CD4-positive, alpha-beta T cell (primary cell): ENCODE measurements around the gene NCKAP1. TPM values are rescaled to one million over a fixed set of nuclear protein-coding genes. Genes with fewer than 3 reads are reported as not detected.

Source experiments
- ATAC-seq: fragments of 200-7000 bp; cut with Tn5 transposase; one replicate; pipeline ENCODE4 v1.10.0; 2022; ENCODE audit warnings: mild to moderate bottlenecking; ENCODE audit not compliant: poor library complexity
- CTCF ChIA-PET: fragments of 350-600 bp; sonication (Branson Sonifier 250); formaldehyde crosslinking; loops from one replicate; lab custom pipeline; 2021; ENCODE audit warnings: antibody characterized with exemption, inconsistent platforms; lab: Charles Lee
- POLR2A ChIA-PET: fragments of 350-600 bp; sonication (Branson Sonifier 250); formaldehyde crosslinking; loops from one replicate; lab custom pipeline; 2021; ENCODE audit warnings: antibody characterized with exemption, inconsistent platforms; lab: Charles Lee
- DNase-seq, 14 experiments: peaks; one replicate each; pipeline ENCODE4 v3.0.0-alpha.2; 2013 to 2020; ENCODE audit warnings: mixed read lengths in 2 of 14
- H3K27ac ChIP-seq, 2 donors: one replicate each; pipeline versions ENCODE4 v1.5.1 to v1.7.0; 2013; ENCODE audit warnings: low read length in 2 of 2, low read depth in 1 of 2, mild to moderate bottlenecking in 1 of 2
- H3K27me3 ChIP-seq, 2 experiments: 1 replicate in 1 of 2; 2 replicates in 1 of 2; pipeline versions ENCODE4 v1.6.1 to v1.7.0; 2013; ENCODE audit warnings: low read length in 2 of 2, control low read depth in 1 of 2, mild to moderate bottlenecking in 1 of 2, moderate library complexity in 1 of 2; ENCODE audit not compliant: insufficient read depth in 2 of 2, control insufficient read depth in 1 of 2
- H3K36me3 ChIP-seq: one replicate; pipeline ENCODE4 v1.6.1; 2013; ENCODE audit warnings: low read length, control low read depth; ENCODE audit not compliant: insufficient read depth
- H3K4me1 ChIP-seq: one replicate; pipeline ENCODE4 v1.6.1; 2013; ENCODE audit warnings: low read length, control low read depth; ENCODE audit not compliant: insufficient read depth
- H3K4me3 ChIP-seq: one replicate; pipeline ENCODE4 v1.5.1; 2013; ENCODE audit warnings: mild to moderate bottlenecking, low read length, moderate library complexity
- H3K9me3 ChIP-seq, 2 experiments: 1 replicate in 1 of 2; 2 replicates in 1 of 2; pipeline versions ENCODE4 v1.6.1 to v1.7.0; 2013; ENCODE audit warnings: low read length in 2 of 2, mild to moderate bottlenecking in 2 of 2, control low read depth in 1 of 2, moderate library complexity in 1 of 2; ENCODE audit not compliant: control insufficient read depth in 1 of 2, insufficient read depth in 1 of 2
- H3K27ac Mint-ChIP-seq: one replicate; pipeline ENCODE4 v1.8.0; 2020; ENCODE audit warnings: mixed read lengths
- H3K27me3 Mint-ChIP-seq: one replicate; pipeline ENCODE4 v1.8.0; 2021; ENCODE audit warnings: mixed read lengths
- H3K36me3 Mint-ChIP-seq: one replicate; pipeline ENCODE4 v1.8.0; 2021; ENCODE audit warnings: low read depth, mixed read lengths
- H3K4me1 Mint-ChIP-seq: one replicate; pipeline ENCODE4 v1.8.0; 2021; ENCODE audit warnings: low read depth, mixed read lengths
- H3K4me3 Mint-ChIP-seq: one replicate; pipeline ENCODE4 v1.8.0; 2020; ENCODE audit warnings: mild to moderate bottlenecking, mixed read lengths
- H3K9me3 Mint-ChIP-seq: one replicate; pipeline ENCODE4 v1.8.0; 2020; ENCODE audit warnings: mixed read lengths
- intact Hi-C, 2 experiments: fragments of 100-400 bp; cut with DNase I in 1 of 2; cut with micrococcal nuclease in 1 of 2; formaldehyde crosslinking; loops; one replicate each; pipeline versions ENCODE4 v1.15.1 to v1.9.0; 2023 to 2025; cut with DNase I, micrococcal nuclease
- total RNA-seq, 174 experiments: library from RNA in 2 of 174; stranded (reverse) in 2 of 174; gene quantifications; one replicate each; pipeline ENCODE4 v1.2.3 and lab custom pipeline; 2021 to 2026
- TF ChIP-seq, protein P1 (sequence below): fragments of 200-600 bp; IDR thresholded peaks from one replicate; pipeline ENCODE4 v1.8.0; 2022; ENCODE audit warnings: antibody characterized with exemption, mild to moderate bottlenecking

The NCKAP1 gene
- total RNA-seq, 2 experiments from 2014 or later: 2.4 to 2.5 TPM

DNA sequence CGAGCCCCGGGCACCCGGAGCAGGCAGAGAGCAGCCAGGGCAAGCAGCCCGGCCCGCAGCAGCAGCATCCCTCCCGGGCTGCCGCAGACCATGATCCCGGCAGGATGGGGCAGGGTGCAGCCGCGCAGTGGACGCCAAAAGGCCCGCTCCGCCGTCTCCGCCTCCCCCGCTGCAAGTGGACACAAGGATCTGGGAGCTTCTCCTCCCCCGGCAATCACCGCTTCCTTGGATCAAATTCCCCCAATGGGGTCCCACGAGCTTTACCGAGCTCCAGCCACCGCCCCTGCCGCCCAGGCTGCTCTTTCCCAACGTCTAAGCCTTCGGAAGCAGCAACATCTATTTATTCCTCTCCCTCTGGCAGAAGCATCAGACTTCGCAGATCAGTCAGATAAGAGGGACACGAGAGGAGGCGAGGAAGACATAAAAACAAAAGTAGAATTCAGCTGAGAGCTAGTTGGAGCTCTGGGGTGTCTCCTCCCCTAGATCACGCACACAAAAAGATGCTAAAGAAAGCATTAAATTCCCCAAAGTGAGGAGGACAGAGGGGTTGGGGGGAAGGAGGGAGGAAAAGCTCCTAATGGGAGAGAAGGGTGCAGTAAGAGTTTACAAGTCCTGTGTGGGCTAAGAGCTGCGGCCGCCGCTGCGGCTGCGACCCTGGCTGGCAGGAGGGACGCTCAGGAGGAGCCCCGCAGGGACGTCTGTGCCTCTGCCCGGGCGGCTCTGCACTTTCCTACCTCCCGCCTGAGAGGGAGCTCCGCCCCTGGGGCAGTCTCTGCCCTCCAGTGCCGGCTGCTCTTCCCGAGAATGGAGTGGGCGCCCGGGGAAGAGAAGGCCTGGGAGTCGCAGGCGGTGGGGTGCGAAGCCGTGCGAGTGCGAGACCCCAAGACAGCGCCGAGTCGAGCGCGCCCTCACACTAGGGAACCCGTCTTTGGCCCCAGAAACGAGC lies 171.5 kb downstream of the NCKAP1 start, which contains the start of gene FRZB:
TSS of gene FRZB (minus strand) at position 177 of the 946 bp plus-strand sequence. CDS start at position 92, 85 bp downstream.
- ChIA-PET POLR2A (no interaction called here), CTCF (no interaction called here)
- Histone ChIP-seq H3K4me1 (peaks cover 15% of the 10 kb centered on the region), H3K27ac (no peak within 1 kb of the TSS), H3K27me3 (peaks cover 38 to 63% of the 10 kb centered on the region in 2 experiments), H3K9me3 (peaks cover 0 to 7% of the 10 kb centered on the region in 2 experiments), H3K4me3 (peak within 1 kb of the TSS; percentile 19), H3K36me3 (no peaks in the 10 kb centered on the region)
- TF ChIP-seq, protein P1, sequence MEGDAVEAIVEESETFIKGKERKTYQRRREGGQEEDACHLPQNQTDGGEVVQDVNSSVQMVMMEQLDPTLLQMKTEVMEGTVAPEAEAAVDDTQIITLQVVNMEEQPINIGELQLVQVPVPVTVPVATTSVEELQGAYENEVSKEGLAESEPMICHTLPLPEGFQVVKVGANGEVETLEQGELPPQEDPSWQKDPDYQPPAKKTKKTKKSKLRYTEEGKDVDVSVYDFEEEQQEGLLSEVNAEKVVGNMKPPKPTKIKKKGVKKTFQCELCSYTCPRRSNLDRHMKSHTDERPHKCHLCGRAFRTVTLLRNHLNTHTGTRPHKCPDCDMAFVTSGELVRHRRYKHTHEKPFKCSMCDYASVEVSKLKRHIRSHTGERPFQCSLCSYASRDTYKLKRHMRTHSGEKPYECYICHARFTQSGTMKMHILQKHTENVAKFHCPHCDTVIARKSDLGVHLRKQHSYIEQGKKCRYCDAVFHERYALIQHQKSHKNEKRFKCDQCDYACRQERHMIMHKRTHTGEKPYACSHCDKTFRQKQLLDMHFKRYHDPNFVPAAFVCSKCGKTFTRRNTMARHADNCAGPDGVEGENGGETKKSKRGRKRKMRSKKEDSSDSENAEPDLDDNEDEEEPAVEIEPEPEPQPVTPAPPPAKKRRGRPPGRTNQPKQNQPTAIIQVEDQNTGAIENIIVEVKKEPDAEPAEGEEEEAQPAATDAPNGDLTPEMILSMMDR: no peak
- Mint-ChIP-seq H3K4me1 (peaks cover 30% of the 10 kb centered on the region), H3K36me3 (no peaks in the 10 kb centered on the region), H3K27ac (no peak within 1 kb of the TSS), H3K9me3 (no peaks in the 10 kb centered on the region), H3K27me3 (peaks cover 94% of the 10 kb centered on the region), H3K4me3 (peak within 1 kb of the TSS; percentile 74)
- DNase-seq (no peak), ATAC-seq (no peak)
- intact Hi-C loops: no loop called here

DNA sequence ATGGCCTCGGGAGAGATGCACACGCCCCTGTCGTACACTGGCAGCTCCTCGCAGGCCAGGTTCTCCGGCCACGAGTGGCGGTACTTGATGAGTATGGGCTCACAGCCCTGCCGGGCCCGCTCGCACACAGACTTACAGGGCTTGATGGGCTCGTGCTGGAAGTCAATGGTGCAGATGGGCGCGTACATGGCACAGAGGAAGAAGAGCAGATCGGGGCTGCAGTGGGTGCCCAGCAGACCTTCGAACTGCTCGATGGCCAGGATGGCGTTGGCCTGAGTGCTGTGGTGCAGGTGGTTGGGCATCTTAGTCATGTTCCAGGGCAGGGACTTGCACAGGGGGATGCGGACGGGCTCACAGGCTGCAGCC lies 172.2 kb downstream of the NCKAP1 start:
- peak in 1 of 14 experiments; percentile 4 for DNase-seq
- no peak for ATAC-seq

DNA sequence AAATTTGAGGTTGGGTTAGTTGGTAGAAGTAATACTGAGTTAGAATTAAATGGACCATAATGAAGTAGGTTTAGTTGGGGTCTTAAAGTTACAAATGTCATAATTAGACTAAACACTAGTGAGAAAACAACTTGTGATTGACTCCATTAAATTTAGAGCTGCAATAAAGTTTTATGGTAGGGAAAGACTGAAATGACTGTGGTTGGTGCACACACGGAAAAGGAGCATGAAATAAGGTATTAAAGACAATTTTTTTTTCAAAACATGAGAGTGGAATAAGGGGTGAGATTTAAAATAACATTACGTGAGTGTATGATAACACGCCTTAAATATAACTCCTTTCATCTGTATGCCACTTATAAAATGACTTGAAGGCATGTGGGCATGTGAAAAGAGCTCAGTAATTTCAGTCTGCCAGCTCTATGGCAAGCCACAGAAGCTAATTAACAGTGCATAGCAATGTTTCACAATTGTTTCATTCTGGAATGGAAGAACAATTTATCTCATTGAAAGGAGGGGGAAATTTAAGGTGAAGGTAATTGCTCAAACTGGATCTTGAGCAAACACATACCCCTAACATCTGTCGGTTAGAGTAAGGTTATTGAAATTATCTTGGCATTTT lies 173.2 kb downstream of the NCKAP1 start:
- peaks cover 30% of the 10 kb centered on the region for H3K4me1 Mint-ChIP-seq
- H3K27ac ChIP-seq: no peak overlapping the region
- ChIA-PET POLR2A (no interaction called here), CTCF (no interaction called here)
- TF ChIP-seq, protein P1: no peak
- H3K27me3 Mint-ChIP-seq: peaks cover 96% of the 10 kb centered on the region
- ATAC-seq (no peak), DNase-seq (no peak)
- no peak overlapping the region for H3K4me3 Mint-ChIP-seq
- H3K27me3 ChIP-seq: peaks cover 36 to 55% of the 10 kb centered on the region in 2 experiments
- intact Hi-C loops: no loop called here
- H3K9me3 ChIP-seq: peaks cover 0 to 7% of the 10 kb centered on the region in 2 experiments
- no peaks in the 10 kb centered on the region for H3K9me3 Mint-ChIP-seq
- peaks cover 15% of the 10 kb centered on the region for H3K4me1 ChIP-seq
- no peak overlapping the region for H3K4me3 ChIP-seq
- H3K27ac Mint-ChIP-seq: no peak overlapping the region
- H3K36me3 Mint-ChIP-seq: no peaks in the 10 kb centered on the region
- no peaks in the 10 kb centered on the region for H3K36me3 ChIP-seq

More for the DNA sequence above, 172.2 kb downstream of the NCKAP1 start:
- H3K27ac ChIP-seq: no peak overlapping the region
- H3K36me3 ChIP-seq: no peaks in the 10 kb centered on the region
- Mint-ChIP-seq H3K27me3 (peaks cover 97% of the 10 kb centered on the region), H3K4me1 (peaks cover 30% of the 10 kb centered on the region), H3K4me3 (peak overlapping the region; percentile 42), H3K9me3 (no peaks in the 10 kb centered on the region), H3K36me3 (no peaks in the 10 kb centered on the region), H3K27ac (no peak overlapping the region)
- peaks cover 15% of the 10 kb centered on the region for H3K4me1 ChIP-seq
- CTCF ChIA-PET: no interaction called here
- POLR2A ChIA-PET: no interaction called here
- H3K4me3 ChIP-seq: no peak overlapping the region
- H3K9me3 ChIP-seq: peaks cover 0 to 7% of the 10 kb centered on the region in 2 experiments
- intact Hi-C loops: no loop called here
- TF ChIP-seq, protein P1: no peak
- H3K27me3 ChIP-seq: peaks cover 38 to 63% of the 10 kb centered on the region in 2 experiments
